Cardiac muscle cell (in vitro differentiated cells and primary cell): ENCODE results near the gene CYSTM1. TPM values are rescaled to one million over a fixed set of nuclear protein-coding genes. Genes with fewer than 3 reads are reported as not detected.

Experiments
- DNase-seq, 2 donors: peaks; one replicate each; pipeline versions ENCODE4 v3.0.0 to v3.0.0-alpha.2; 2010 to 2017; ENCODE audit warnings: low read depth in 1 of 2, low spot score in 1 of 2
- H3K27ac ChIP-seq: fragments of 200-600 bp; sonication (generic); 2 replicates; pipeline ENCODE4 v1.5.1; 2016
- H3K27me3 ChIP-seq: fragments of 200-600 bp; sonication (generic); 2 replicates; pipeline ENCODE4 v1.6.0; 2016; ENCODE audit warnings: control low read depth
- H3K36me3 ChIP-seq: fragments of 200-600 bp; sonication (generic); 2 replicates; pipeline ENCODE4 v1.5.1; 2016; ENCODE audit warnings: control low read depth
- H3K4me1 ChIP-seq: fragments of 200-600 bp; sonication (generic); 2 replicates; pipeline ENCODE4 v1.8.1; 2017; ENCODE audit warnings: low read depth, mild to moderate bottlenecking, mixed run types
- H3K4me3 ChIP-seq: fragments of 200-600 bp; sonication (generic); 2 replicates; pipeline ENCODE4 v1.5.1; 2016; ENCODE audit warnings: mild to moderate bottlenecking
- H3K9me3 ChIP-seq: fragments of 200-600 bp; sonication (generic); 2 replicates; pipeline ENCODE4 v1.5.1; 2017; ENCODE audit warnings: low read depth, mild to moderate bottlenecking, control low read depth
- polyA plus RNA-seq: library from polyadenylated mRNA; unstranded; fragments of >200 nt; fragmentation: Nextera tagmentation; extraction: Ambion mirVana; gene quantifications from 2 replicates; pipeline ENCODE4 v1.2.1, GENCODE V29; 2016
- total RNA-seq: library from RNA; depleted of rRNA; stranded (reverse); fragments of >200 nt; gene quantifications from 2 replicates; pipeline ENCODE4 v1.2.3, GENCODE V29; 2016
- TF ChIP-seq, protein P1 (sequence below): IDR thresholded peaks from 2 replicates; pipeline ENCODE4 v1.5.1; 2012; ENCODE audit warnings: low read depth, mild to moderate bottlenecking, low read length

CYSTM1 gene
- total and polyA plus RNA-seq, 2 experiments from 2014 or later = 31.8 to 83.7 TPM

- no peaks in the 10 kb centered on the region for H3K9me3 ChIP-seq
- H3K4me1 ChIP-seq = no peaks in the 10 kb centered on the region
- no peaks in the 10 kb centered on the region for H3K27me3 ChIP-seq
- H3K36me3 ChIP-seq = no peaks in the 10 kb centered on the region
- TF ChIP-seq, protein P1, sequence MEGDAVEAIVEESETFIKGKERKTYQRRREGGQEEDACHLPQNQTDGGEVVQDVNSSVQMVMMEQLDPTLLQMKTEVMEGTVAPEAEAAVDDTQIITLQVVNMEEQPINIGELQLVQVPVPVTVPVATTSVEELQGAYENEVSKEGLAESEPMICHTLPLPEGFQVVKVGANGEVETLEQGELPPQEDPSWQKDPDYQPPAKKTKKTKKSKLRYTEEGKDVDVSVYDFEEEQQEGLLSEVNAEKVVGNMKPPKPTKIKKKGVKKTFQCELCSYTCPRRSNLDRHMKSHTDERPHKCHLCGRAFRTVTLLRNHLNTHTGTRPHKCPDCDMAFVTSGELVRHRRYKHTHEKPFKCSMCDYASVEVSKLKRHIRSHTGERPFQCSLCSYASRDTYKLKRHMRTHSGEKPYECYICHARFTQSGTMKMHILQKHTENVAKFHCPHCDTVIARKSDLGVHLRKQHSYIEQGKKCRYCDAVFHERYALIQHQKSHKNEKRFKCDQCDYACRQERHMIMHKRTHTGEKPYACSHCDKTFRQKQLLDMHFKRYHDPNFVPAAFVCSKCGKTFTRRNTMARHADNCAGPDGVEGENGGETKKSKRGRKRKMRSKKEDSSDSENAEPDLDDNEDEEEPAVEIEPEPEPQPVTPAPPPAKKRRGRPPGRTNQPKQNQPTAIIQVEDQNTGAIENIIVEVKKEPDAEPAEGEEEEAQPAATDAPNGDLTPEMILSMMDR = no peak
- no peak overlapping the region for H3K27ac ChIP-seq
- DNase-seq = no peak
- no peak overlapping the region for H3K4me3 ChIP-seq
Measured at GRCh38 chr5:140165923-140166270, 9.1 kb upstream of the CYSTM1 start.

GRCh38 chr5:140166911-140167310, 8.1 kb upstream of the CYSTM1 start:
- H3K27ac ChIP-seq = no peak overlapping the region
- TF ChIP-seq, protein P1 = no peak
- no peaks in the 10 kb centered on the region for H3K9me3 ChIP-seq
- no peak overlapping the region for H3K4me3 ChIP-seq
- H3K36me3 ChIP-seq = no peaks in the 10 kb centered on the region
- H3K4me1 ChIP-seq = no peaks in the 10 kb centered on the region
- DNase-seq = no peak
- no peaks in the 10 kb centered on the region for H3K27me3 ChIP-seq

GRCh38 chr5:140168371-140168770, 6.6 kb upstream of the CYSTM1 start:
- TF ChIP-seq, protein P1 = no peak
- H3K4me3 ChIP-seq = no peak overlapping the region

GRCh38 chr5:140169410-140169809, 5.6 kb upstream of the CYSTM1 start:
- no peaks in the 10 kb centered on the region for H3K27me3 ChIP-seq
- no peak overlapping the region for H3K27ac ChIP-seq
- H3K4me1 ChIP-seq = no peaks in the 10 kb centered on the region
- peak in 1 of 2 donors; percentile 35 for DNase-seq
- TF ChIP-seq, protein P1 = no peak
- H3K4me3 ChIP-seq = no peak overlapping the region
- no peaks in the 10 kb centered on the region for H3K9me3 ChIP-seq
- H3K36me3 ChIP-seq = no peaks in the 10 kb centered on the region

More at GRCh38 chr5:140168371-140168770, 6.6 kb upstream of the CYSTM1 start:
- no peak for DNase-seq
- no peaks in the 10 kb centered on the region for H3K9me3 ChIP-seq
- no peaks in the 10 kb centered on the region for H3K36me3 ChIP-seq
- no peaks in the 10 kb centered on the region for H3K4me1 ChIP-seq
- no peaks in the 10 kb centered on the region for H3K27me3 ChIP-seq
- H3K27ac ChIP-seq = no peak overlapping the region

DNA sequence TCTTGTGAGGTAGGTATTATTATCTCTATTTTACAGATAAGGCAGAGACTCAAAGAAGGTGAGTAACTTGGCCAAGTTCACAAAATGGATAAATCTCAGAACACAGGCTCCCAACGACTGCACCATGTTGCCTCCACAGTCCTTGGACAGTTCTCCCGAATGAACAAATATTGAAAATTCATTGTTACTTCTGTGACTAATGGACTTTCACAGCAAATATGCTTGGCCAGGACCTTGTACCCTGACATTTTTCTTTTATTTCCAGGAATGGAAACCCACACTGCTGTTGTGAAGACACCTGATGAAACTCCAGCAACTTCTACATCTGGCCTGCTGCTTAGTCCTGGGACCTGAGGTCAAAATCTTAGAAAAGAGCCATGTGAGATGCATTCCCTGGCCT, 2.5 kb upstream of the CYSTM1 start:
- DNase-seq = no peak
- no peaks in the 10 kb centered on the region for H3K27me3 ChIP-seq
- TF ChIP-seq, protein P1 = no peak
- peaks cover 4% of the 10 kb centered on the region for H3K4me1 ChIP-seq
- no peaks in the 10 kb centered on the region for H3K36me3 ChIP-seq
- H3K4me3 ChIP-seq = no peak overlapping the region
- no peak overlapping the region for H3K27ac ChIP-seq
- H3K9me3 ChIP-seq = no peaks in the 10 kb centered on the region

GRCh38 chr5:140174014-140174413, 974 bp upstream of the CYSTM1 start:
- Histone ChIP-seq H3K9me3 (no peaks in the 10 kb centered on the region), H3K27ac (no peak overlapping the region), H3K27me3 (no peaks in the 10 kb centered on the region), H3K4me1 (peaks cover 4% of the 10 kb centered on the region), H3K36me3 (no peaks in the 10 kb centered on the region), H3K4me3 (peak overlapping the region; percentile 84)
- DNase-seq = no peak
- TF ChIP-seq, protein P1 = no peak
